Lower leg skin (tissue), 4 donors: ENCODE measurements around the gene CDK5. TPM values are rescaled to one million over a fixed set of nuclear protein-coding genes. Genes with fewer than 3 reads are reported as not detected.
A peak's percentile ranks its signal among the peaks of the same experiment; 100 is the strongest.

Source experiments
- DNase-seq, 2 donors: peaks; one replicate each; pipeline ENCODE4 v3.0.0-alpha.2; 2019; ENCODE audit warnings: low spot score in 2 of 2
- H3K4me3 ChIP-seq: fragments of 200-600 bp; sonication (generic); 2 replicates; pipeline ENCODE4 v1.5.1; 2017; ENCODE audit warnings: mild to moderate bottlenecking, low read depth; ENCODE audit not compliant: poor library complexity, severe bottlenecking
- POLR2A ChIP-seq, 2 donors: fragments of 450-650 bp; IDR thresholded peaks; one replicate each; pipeline ENCODE4 v1.6.1; 2016 to 2017; ENCODE audit warnings: antibody characterized with exemption in 2 of 2, mild to moderate bottlenecking in 1 of 2, moderate library complexity in 1 of 2
- WGBS, 2 donors: methylation state at CpG; one replicate each; pipeline ENCODE4 v1.1.5; 2018; 5-methylcytosine and 5-hydroxymethylcytosine counted together
- intact Hi-C: fragments of 100-400 bp; cut with DNase I; formaldehyde crosslinking; loops from one replicate; pipeline ENCODE4 v1.15.0; 2023; ENCODE audit warnings: low total_unique reads
- total RNA-seq, 4 donors: library from RNA; depleted of rRNA; stranded (reverse); fragments of >200 nt; gene quantifications; one replicate each; pipeline ENCODE4 v1.1.0, GENCODE V29; 2016
- TF ChIP-seq, protein P1 (sequence below), 3 donors: fragments of 450-650 bp; IDR thresholded peaks; one replicate each; pipeline ENCODE4 v1.5.1; 2016; ENCODE audit warnings: antibody characterized with exemption in 3 of 3, mild to moderate bottlenecking in 3 of 3, moderate library complexity in 2 of 3

The CDK5 gene
- total RNA-seq, 4 donors from 2014 or later: 3.9 to 13.7 (median 7.2) TPM

DNA sequence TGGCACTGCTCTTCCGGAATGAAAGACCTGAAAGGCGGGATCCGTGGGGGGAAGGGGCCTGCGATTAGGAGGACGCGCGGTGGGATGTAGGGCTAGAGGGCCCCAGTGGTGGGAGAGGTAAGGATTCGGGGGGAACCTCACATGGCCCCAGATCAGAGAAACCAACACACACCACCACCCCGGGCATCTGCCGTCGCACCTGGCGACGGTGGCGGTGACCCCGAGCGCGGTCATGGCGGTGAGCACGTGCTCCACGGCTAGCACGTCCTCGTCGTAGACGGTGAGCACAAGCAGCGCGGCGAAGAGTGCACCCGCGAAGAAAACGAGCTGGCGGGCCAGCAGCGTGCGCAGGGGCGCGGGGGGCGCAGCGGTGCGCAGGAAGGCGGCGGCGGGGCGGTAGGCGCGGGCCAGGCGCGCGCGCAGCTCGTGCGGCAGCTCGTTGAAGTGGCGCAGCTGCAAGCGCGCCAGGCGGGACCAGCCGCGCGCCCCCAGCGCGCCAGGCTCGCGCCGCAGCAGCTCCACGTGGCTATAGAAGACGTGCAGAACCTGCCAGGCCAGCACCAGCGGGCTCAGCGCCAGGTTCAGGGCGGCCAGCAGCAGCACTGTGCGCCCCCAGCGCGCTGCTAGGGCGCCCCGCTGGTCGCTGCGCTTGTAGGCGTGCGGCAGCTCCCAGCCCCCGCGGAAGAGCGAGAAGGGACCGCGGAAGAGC, 39.1 kb downstream of the CDK5 start:
- TF ChIP-seq POLR2A (IDR thresholded peaks at IDR 0.05): no peak
- TF ChIP-seq, protein P1, sequence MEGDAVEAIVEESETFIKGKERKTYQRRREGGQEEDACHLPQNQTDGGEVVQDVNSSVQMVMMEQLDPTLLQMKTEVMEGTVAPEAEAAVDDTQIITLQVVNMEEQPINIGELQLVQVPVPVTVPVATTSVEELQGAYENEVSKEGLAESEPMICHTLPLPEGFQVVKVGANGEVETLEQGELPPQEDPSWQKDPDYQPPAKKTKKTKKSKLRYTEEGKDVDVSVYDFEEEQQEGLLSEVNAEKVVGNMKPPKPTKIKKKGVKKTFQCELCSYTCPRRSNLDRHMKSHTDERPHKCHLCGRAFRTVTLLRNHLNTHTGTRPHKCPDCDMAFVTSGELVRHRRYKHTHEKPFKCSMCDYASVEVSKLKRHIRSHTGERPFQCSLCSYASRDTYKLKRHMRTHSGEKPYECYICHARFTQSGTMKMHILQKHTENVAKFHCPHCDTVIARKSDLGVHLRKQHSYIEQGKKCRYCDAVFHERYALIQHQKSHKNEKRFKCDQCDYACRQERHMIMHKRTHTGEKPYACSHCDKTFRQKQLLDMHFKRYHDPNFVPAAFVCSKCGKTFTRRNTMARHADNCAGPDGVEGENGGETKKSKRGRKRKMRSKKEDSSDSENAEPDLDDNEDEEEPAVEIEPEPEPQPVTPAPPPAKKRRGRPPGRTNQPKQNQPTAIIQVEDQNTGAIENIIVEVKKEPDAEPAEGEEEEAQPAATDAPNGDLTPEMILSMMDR (IDR thresholded peaks at IDR 0.05): peak in 1 of 3 donors; percentile 6
- WGBS, 2 donors: 2 to 5% methylated on average over 58 to 80 of the region's 82 CpGs

DNA sequence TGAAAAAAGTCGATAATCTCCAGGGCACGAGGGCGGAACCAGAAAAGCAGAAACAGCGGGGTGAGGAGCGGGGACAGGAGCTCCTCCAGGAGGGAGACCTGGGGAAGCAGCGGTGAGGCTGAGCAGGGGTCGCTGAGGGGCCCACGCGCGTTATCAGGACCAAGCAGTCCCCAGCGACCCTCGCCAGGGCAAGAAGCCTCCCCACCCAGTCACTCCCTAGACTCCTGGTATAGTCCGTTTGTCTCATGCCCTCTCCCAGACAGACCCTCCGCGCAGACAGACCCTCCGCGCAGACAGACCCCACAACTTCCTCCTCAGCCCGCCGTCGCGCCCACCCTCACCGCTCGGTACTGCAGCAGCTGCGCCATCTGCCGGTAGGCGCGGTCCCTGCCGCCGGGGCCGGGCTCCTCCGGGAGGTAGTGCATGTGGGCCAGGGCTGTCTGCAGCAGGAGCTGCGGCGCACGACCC, 39.7 kb downstream of the CDK5 start:
- intact Hi-C loops: no loop called here
- WGBS, 2 donors: 3 to 6% methylated on average over 28 to 34 of the region's 34 CpGs
- peak in 1 of 2 donors; percentile 93 for DNase-seq
- no peak for TF ChIP-seq POLR2A (IDR thresholded peaks at IDR 0.05)
- TF ChIP-seq, protein P1 (IDR thresholded peaks at IDR 0.05): peak in 1 of 3 donors; percentile 37
- H3K4me3 ChIP-seq: no peak overlapping the region

More for the DNA sequence above, 39.1 kb downstream of the CDK5 start:
- no peak overlapping the region for H3K4me3 ChIP-seq
- no peak for DNase-seq
- intact Hi-C loops: no loop called here

DNA sequence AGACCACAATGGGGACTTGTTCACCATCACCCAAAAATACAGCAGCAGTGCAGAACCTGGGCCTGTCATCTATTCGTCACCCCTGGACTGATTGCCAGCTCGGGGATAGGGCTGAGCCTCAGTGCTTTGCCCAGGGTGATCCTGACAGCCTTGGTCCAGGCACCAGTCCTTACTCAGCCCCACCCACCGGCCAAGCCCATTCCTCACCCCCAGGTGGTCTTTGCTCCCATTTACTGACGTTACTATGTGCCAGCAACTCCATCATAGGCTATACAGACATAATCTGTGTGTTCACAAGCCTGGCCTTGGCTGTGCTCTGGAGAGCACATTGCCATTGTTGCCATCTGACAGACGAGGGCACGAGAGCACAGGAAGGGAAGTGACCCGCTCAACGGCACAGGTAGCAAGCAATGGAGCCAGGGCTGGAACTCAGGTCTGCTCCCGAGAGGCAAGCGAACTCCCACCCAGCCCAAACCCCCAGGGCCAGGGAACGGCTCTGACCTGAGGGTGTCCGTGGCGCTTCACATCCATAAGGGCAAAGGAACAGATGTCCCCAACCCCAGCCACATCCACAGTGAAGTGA, 40.2 kb downstream of the CDK5 start:
- intact Hi-C loops: no loop called here
- H3K4me3 ChIP-seq: no peak overlapping the region
- no peak for DNase-seq
- TF ChIP-seq, protein P1 (IDR thresholded peaks at IDR 0.05): no peak
- TF ChIP-seq POLR2A (IDR thresholded peaks at IDR 0.05): no peak
- 41 to 56% methylated on average over 12 to 13 of the region's 13 CpGs for WGBS, 2 donors

DNA sequence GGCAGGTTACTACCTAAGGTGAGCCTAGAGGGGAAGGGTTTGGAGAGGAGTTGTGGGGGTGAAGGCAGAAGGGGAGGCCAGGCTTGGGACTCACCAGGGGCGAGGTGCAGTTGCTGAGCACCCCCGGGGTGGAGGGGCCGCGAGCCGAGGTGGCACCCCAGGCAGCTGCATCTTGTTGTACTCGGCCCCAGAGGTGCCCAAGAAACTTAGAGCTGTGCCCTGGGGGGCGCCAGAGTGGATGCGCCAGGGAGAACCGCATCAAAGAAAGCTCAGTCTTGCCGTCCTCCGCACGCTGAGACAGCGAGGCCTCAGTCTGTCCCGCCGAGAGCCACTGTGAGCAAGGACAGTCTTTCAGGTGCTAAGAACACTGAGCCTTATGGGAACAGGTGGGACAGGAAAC, 40.8 kb downstream of the CDK5 start:
- no peak overlapping the region for H3K4me3 ChIP-seq
- intact Hi-C loops: no loop called here
- TF ChIP-seq, protein P1 (IDR thresholded peaks at IDR 0.05): no peak
- 87 to 92% methylated on average over 15 of the region's 15 CpGs for WGBS, 2 donors
- DNase-seq: no peak

DNA sequence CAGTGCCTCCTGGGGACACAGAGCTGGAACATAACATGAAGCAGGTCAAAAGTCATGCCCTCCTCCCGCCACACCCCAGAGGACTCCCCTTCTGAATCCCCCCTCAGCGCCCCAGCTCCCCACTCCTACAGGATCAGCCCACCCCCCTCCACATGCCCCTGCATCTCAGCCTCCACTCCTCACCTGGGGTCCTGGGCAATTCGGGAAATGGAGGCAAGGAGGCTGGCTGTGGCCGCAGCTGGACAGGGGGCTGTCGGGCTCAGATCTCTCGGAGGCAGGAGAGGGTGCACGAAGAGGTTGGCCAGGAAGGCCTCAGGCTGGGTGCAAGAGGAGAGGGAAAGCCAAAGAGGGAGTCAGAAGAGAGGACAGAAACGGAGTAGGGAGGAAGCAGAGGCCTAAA, 41.2 kb downstream of the CDK5 start:
- 83 to 90% methylated on average over 8 of the region's 8 CpGs for WGBS, 2 donors
- TF ChIP-seq, protein P1 (IDR thresholded peaks at IDR 0.05): no peak
- no peak for TF ChIP-seq POLR2A (IDR thresholded peaks at IDR 0.05)
- no peak overlapping the region for H3K4me3 ChIP-seq
- DNase-seq: no peak
- intact Hi-C loops: no loop called here
